NOMO-1 treated with DMSO at 0.1 percent for 48 hours (cell line): ENCODE data around the gene BANP.
A peak's percentile ranks its signal among the peaks of the same experiment; 100 is the strongest.
"Not testable (repeated sequence)": the region's sequence is repeated elsewhere in the genome, so short reads cannot be mapped to it uniquely, and the experiment has no call there.

Experiments used
- DNase-seq: peaks from one replicate; lab custom pipeline; 2025; ENCODE audit not compliant: unreplicated experiment; lab: John Stamatoyannopoulos, UW

Gene BANP, protein sequence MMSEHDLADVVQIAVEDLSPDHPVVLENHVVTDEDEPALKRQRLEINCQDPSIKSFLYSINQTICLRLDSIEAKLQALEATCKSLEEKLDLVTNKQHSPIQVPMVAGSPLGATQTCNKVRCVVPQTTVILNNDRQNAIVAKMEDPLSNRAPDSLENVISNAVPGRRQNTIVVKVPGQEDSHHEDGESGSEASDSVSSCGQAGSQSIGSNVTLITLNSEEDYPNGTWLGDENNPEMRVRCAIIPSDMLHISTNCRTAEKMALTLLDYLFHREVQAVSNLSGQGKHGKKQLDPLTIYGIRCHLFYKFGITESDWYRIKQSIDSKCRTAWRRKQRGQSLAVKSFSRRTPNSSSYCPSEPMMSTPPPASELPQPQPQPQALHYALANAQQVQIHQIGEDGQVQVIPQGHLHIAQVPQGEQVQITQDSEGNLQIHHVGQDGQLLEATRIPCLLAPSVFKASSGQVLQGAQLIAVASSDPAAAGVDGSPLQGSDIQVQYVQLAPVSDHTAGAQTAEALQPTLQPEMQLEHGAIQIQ

DNA sequence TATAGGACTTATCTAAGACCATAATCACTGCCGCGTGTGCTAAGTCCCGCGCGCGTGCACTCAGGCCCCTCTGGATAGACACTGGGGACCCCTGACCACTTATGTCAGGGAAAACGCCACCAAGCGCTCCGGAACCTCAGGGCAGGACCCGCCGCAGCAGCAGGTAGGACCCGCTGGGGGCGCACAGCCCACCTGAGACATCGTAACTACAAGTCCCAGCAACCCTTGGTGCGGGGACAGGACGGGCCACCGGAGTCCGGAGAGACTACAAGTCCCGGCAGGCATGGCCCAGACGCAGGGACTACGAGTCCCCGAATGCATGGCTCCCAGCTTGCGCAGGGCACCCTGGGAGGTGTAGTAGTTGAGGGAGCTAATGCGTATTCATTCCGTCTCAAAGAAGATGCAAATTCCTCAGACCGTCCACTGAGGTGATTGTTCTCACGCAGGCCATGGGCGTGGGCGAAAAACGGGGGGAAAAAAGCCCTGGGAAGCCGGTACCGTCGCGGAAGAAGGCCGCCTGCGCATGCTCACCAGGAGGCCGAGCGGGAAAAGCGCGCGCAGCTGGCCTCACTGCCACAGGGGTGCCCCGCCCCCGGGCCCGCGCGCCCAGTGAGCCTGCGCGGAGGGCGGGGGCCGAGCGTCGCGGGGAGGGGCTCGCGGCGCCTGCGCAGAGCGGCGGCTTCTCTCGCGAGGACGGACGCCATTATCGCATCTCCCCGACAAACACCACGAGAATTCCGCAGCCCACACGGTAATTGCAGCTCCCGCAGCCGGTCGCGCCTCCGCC lies at the start of gene BANP:
Gene BANP (plus strand): TSS at position 670 of the 787 bp plus-strand sequence. CDS start 23,682 bp downstream, outside the sequence.
- peak; percentile 97 for DNase-seq

DNA sequence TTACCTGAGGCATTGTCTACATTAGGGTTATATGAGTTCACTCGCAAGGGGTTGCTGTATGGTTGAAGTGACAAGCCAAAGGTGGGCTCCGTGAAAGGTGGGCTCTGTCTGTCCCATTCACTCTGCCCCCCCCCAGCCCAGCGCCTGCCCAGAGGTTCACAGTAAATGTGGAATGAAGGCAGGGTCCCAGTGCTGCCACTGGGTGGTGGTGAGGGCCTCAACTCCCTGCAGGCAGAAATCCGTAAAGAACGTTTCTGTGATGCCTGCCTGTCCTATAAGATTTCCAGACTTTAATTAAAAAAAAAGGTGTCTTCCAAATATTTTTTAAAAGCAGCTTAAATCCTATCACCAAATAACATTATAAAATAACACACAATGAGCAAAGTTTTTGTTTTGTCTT lies 46.3 kb upstream of the BANP start:
- DNase-seq: not testable (repeated sequence)

DNA sequence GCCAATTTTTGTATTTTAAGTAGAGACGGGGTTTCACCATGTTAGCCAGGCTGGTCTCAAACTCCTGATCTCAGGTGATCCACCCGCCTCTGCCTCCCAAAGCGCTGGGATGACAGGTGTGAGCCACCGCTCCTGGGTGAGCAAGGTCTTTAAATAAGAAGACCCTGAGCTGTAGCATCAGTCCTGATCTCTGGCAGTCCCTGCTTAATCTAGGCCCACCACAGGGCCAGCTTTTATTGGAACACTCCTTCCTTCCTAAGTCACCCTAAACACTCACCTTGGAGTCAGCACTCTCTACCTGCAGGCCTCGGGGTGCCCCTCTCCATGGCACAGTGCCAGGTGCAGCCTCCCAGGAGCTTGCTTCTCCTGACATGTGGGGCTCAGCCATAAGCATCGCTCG lies 45.7 kb upstream of the BANP start:
- not testable (repeated sequence) for DNase-seq

DNA sequence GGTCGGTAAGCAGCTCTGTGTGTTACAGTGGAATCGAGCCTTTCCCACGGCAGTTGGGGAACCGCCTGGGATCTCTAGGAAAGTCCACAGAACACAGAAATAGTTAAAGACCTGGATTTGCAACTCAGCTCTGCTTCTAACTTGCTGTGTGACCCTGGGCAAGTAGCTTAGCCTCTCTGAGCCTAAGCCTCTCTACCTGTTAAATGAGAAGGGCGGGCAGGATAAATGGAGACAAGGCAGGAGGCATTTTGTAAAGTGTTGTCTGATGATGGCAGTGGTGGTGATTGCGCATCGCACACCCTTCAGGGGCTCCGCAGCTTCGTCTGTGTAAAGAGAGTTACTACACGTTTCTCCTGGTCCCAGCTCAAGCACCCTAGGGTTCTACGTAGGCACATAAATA lies 43.1 kb upstream of the BANP start:
- not testable (repeated sequence) for DNase-seq

DNA sequence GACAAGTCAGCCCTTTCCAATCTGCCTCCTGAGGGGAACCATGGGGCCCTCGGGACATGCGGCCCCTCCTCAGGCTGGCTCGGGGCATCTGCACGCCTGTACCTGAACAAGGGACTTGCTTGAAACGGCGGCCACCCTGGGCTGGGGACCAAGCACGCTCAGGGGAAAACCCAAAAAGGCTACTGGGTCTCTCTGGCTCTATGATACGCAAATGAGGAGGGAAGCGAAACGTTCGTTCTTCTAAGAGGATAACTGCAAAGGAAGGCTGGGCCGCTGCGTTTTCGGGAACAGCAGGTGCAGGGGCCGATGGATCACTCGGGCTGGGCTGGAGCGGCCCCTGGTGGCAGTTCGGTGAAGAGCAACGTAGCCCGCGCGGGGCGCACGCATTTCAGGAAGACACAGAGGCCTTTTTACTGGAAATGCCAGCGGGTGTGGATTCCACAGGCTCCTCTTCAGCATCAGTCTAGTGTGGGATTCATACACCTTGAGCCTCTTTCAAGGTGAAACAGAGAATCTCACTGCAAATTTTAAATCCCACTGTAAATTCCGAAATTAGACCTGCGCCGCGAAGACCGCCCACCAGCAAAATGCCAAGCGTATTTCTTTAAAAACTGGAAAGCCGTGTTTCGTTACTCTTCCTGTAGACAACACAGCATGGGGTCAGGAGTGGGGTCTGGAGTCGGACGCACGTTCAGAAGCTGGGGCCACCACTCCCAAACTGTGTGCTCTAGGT lies 41.9 kb upstream of the BANP start:
- DNase-seq: peak; percentile 51

DNA sequence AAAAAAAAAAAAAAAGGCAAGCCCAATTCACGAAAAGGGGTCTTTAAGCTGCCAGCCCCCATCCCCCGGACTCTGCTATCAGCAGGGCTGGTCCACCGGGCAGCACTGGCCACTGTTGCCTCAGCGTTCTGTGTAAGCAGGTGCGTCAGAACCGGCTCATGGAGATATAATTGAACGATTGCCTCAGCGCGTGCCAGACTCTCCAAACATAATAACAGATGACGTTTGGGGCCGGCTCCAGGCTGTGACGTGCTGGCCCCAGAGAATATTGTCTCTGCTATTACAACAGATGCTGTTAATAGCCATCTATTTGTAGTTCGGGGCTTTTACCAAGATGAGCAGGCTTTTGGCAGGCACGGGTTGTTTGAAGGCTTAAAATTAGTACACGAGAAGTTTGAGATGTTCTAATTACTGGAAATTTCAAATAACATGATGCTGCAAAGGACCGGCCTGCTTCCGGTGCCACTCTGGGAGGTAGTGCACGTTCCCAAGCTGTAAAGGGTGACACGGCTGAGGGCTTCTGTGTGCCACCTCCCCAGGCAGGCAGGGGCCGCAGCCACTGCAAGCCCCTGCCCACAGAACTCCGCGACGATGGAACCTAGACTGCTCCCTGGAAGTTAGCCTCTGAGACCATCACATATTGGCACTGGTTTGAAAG lies 40.0 kb upstream of the BANP start:
- not testable (repeated sequence) for DNase-seq

DNA sequence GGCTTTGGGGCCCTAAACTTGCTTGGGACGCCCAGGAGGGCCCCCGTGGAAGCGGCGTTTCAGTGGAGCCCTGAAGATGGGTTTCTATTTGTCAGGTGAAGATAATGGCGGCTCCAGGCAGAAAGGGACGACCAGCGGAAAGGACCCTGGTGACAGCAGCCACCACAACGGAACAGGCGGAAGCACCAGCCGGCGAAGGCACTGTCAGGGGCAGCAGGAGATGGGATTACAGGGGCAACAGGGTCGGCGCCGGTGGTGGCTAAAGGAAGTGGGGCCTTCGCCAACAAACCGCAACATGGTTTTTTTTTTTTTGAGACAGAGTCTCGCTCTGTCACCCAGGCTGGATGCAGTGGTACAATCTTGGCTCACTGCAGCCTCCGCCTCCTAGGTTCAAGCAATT lies 38.5 kb upstream of the BANP start:
- DNase-seq: not testable (repeated sequence)

DNA sequence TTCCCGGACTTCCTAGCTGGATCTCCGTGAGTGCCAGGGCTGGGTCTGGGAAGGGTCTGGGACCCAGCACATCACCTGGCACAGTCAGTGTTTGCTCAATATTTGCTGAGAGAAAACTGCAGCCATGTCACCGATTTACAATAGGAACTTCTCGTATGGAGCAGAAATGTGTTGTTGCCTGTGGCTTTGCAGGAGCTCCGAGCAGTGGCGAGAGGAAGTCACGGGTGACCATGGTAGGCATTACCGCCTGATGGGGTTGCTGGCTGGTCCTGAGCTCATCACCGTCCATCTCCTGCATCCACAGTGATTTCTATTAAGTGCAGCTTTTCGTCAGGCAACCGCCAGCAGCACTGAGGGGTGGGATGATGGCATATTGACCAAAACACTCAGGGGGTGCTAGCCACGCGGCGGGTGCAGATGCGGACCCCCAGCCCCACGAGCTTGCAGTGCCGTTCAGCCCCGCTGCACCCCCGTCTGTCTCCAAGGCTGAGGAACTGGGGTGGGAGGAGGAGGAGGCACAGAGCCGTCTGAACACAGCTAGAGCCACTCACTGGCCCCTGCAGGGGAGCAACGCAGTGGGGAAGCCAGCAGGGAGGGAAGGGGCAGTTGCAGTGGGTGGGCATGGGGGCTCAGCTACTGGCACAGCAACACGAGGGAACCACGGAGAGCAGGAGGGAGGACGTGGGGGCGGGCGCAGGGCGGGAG lies 37.1 kb upstream of the BANP start:
- not testable (repeated sequence) for DNase-seq

DNA sequence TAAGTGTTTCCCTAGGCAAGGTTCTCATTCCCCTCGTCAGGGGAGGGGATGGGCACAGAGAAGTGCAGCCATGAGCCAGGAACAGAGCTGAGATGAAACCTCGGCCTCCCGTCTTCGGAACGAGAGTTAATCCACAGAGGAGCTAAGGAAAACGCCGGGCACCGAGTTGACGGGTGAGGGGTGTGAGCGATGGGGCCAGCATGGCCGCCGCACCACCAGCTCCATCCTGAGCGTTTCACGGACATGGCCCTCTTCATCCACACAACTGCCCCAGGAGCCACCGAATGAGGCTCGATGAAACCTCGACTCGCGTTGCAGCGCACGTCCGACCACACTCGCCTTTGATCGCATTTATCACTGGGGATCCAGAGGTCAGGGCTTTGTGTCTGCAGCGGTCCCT lies 36.4 kb upstream of the BANP start:
- no peak for DNase-seq

DNA sequence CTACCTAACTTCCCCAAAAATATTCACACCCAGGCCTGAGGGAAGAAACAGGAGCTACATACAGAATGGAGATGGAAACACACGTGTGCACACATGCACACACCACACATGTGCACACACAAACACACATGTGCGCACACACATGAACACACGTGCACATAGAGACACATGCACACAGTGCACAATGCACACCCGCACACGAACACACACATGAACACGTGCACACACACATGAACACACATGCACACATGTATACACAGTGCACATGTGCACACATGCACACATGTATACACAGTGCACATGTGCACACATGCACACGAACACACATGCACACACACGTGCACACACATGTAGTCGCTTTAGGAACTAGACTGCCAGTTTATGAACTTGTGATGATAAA lies 33.7 kb upstream of the BANP start:
- no peak for DNase-seq

DNA sequence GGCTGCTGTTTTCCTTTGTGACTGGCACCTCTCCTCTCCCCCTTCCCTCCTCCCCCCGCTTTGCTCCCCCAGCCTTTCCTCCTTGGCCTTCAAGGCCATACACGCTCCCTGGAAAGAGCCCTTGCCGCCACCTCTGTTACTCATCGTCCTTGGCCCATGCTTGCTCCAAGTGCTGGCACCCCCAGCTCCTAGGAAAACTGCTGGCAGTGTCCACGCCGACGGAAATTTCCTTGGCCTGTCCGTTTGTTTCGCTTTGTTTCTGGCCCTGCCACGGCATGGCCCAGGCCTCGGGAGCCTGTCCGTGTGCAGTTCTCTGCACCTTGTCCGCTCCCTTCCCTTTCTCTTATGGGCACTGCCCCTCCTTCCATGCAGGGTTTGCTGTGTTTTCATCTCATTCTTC lies 32.9 kb upstream of the BANP start:
- no peak for DNase-seq

DNA sequence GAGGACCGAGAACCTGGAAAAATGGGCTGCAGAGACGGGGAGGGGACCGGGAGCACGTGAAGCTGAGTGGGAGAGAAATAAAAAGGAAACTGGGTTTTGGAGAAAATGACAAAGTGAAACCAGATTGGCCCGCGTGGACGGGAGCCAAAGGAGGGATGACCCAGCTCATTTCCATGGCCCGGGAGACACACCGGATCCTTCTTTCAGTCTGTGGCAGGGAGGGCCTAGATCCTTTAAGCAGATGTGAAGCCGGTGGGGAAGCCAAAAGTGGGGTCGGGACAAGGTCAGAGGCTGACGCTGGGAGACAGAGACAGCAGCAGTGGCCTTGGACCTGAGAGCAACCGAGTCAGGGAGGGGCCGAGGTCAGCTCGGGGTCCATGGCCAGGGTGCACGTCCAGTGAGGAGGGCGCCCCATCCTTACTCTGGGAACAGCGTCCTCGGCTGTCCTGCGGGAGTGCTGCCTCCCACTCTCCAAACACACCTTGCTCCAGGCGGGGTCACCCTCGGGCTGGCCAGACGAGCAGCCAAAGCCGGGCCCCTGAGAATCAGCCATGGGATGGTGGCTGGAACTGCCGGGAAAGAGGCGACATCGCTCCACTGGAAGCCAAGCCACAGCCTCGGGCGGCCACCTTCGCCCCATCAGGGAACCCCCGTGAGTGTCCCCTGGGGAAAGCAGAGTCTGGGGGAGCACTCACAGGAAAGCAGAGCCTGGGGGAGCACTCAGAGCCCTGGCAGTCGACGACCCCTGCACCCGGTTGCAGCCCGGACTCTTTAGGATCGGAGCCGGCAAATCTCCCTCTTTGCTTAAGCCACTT lies 32.2 kb upstream of the BANP start:
- DNase-seq: no peak

DNA sequence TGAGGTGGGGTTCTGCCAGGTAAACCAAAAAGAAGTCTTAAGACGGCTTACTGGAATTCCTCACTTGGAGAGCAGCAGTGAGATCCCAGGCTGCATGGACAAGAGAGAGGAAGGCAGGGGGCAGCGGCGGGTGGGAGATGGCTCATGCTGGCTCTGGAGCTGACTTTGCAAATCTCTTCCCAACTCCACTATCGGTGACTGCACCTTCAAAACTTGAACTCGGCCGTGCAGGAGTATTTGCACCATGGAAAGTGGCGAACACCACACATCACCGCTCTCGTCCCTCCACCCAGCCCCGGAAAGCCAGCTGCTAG lies 31.6 kb upstream of the BANP start:
- DNase-seq: no peak

DNA sequence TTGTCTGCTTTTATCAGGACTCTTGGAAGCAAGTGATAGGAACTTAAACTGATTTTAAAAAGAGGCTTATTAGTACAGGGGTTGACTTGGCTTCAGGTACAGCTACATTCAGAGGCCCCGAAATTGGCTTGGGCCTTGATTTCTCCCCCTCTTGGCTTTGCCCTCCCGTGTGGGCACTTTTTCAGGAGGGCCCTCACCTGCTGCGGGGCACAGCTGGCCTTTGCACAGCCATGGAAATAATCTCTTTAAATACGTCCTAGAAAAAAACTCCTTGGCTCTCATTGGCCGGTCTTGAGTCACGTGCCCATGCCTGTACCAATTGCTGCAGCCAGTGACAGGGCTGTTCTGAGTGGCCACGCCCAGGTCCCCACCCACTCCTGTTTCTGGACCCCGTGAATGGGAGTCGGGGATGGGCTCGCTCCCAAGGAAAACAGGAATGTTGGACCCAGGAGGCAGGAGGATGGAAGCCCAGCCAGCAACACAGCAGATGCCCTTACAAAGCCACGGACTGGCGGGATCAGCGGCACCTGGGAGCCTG lies 29.9 kb upstream of the BANP start:
- no peak for DNase-seq

DNA sequence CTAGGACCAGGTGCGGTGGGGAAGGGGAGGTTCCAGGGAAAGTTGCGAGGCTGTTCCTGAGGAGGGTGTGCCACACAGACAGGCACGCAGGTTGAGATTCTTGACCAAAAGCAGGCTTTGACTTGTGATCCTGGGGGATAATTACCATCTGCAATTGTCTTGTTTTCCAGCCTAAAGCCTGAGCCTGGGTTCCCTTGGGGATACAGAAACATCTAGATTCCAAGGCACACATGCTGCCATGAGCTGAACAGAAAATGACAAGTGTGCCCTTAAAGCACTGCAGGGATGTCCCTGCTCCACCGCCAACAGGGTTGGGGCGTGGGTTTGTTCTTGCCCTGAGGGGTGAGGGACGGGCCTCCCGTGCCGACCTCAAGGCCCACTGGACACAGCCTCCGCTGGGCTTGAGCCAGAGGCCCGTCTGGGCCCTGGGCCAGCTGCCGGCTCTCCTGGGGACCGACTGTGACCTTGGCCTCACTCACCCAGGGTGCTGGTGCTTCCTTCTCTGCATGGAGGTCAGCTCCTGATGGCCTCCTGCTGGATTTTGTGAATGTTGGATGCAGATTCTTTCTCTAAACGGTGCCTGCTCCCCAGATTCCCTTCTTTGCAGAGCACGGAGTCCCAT lies 28.9 kb upstream of the BANP start:
- DNase-seq: no peak

DNA sequence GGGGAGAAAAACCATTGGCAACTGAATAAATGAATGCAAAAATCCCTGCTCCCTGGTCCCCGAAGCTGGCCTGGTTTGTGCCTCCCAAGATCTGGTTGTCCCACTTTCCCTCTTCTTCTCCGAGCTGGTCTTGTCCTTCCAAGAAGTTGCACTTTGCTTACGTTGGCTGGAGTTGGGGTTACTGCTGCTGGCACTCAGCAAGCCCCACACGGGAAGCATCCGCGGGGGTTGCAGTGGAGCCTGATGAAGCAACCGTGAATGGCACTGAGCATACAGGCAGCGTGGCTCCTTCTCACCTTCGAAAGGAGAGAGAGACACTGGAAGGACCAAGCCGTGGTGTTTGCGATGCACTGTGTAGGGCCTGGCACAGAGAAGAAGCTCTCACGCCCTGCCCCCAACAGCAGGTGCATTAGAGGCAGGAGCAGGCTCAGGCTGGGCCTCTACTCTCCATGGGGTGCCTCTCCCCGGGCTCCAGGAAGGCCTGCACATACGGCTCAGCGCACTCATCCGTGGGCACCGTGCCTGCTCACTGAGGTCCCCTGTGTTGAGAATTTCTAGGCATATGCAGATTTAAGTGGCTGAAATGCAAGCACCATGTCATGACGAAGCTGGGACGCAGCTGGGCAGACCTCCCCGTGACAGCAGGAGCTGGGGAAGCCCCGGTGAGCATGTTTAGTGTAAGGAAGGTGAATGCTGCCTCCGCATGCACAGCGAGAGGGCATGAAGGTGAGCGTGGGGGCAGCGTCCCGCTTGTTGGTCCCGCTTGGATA lies 27.0 kb upstream of the BANP start:
- no peak for DNase-seq

DNA sequence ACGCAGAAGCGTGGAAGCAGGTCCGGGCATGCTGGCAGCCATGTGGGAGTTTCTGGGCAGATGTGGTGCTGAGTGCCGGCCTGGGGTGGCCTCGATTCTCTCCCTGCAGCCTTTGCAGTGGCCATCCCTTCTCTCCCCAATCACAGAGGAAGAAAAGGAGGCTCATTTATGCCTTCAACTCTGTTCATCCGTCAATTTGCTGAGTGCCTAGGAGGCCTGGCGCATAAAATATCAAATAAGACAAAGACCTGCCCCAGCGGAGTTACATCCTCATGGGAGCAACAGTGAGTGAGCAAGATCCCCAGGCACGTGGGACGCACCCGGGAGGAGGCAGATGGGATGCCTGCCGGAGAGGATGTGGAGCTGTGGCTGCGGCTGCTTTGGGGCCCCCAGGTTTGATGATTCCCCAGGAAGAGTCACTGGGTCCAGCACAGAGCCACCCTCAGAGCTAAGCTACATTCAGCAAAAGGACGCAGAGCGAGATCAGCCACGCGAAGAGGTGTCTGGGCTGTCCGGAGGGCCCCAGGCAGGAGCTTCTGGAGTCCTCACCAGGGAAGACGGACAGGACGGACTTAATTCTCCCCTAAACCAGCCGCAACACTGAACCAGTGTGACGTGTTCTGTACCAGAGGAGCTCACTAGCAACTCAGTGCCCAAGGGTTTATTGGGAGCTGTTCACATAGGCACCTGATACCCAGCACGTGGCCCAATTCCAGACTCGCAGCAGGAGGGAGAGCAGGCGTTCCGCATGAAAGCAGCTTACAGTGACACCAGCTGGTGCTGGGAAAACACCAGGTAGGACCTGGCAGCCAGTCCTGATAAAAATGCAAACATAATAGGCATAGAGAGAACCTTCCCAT lies 26.2 kb upstream of the BANP start:
- no peak for DNase-seq
